Measurements from ENCODE around the gene SMARCB1.

SMARCB1 gene

GRCh38 chr22:23804781-23805291 lies 18.1 kb downstream of the SMARCB1 start:
- DNase-seq = no peak

DNA sequence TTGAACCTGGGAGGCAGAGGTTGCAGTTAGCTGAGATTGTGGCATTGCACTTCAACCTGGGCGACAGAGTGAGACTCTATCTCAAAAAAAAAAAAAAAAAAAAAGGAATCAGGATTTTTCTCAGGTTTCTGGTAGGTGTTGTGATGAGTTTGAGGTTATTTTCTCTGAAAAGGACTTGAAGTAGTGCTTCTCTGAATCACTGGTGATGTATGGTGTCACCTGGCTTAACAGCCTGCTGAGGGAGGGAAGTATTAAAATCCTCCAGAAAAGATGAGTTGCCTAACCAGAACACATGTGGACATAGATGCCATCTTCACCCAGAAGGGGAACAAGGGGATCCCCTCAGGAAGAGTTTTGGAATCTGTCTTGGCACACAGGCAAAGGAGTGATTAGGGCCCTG lies 20.1 kb downstream of the SMARCB1 start:
- no peak for DNase-seq

DNA sequence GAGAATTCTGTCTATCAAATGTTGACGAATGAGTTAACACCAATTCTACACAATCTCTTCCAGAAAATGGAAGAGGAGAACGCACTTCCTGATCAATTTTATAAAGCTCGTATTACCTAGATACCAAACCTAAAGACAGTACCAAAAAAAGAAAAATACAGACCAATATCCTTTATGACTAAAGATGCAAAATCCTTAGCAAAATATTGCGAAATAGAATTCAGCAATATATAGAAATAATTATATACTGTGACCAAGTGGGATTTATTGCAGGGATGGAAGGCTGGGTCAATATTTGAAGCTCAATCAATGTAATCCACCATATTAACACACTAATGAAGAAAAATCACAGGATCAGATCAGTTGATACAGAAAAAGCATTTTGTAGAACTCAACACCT lies 25.6 kb downstream of the SMARCB1 start:
- DNase-seq = no peak

DNA sequence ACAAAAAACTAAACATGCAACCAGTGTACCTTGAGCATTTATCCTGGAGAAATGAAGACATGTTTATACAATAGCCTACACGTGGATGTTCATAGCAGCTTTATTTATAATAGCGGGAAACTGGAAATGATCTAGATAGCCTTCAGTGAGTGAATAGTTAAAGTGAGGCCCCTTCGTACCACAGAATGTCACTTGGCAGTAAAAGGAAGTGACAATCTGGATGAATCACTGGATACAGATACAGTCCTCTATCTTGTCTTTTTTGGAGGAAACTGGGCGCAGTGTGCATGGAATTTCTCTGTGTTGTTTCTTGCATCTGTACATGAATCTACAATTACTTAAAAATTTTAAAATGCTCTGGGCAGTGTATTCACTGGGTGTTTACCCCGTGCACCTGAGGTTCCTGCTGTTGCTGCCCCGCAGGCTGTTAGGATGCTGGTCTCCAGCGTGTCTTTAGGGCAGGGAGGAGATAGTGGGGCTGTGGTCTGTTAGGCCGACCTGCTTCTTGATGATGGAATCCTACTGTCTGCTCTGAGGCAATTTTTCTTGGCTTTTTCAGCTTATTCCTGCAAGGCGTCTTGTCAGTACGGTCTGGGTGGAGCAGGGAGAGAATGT lies 28.9 kb downstream of the SMARCB1 start:
- DNase-seq = no peak

- DNase-seq = no peak
Measured at GRCh38 chr22:23816156-23816976, 29.6 kb downstream of the SMARCB1 start.

GRCh38 chr22:23817146-23817545 lies 30.4 kb downstream of the SMARCB1 start:
- no peak for DNase-seq

DNA sequence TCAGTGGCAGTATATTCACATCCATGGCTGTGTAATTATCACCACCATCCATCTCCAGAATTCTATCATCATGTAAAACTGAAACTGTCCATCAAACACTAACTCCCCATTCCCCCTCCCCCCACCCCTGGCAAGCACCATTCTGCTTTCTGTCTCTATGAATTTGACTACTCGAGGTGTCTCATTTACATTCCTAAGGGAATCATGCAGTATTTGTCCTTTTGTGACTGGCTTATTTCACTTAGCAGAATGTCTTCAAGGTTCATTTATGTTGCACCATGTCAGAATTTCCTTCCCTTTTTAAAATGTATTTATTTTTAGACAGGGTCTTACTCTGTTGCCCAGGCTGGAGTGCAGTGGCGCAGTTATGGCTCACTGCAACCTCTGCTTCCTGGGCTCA lies 31.8 kb downstream of the SMARCB1 start:
- no peak for DNase-seq

GRCh38 chr22:23820748-23821211 lies 34.0 kb downstream of the SMARCB1 start:
- no peak for DNase-seq

DNA sequence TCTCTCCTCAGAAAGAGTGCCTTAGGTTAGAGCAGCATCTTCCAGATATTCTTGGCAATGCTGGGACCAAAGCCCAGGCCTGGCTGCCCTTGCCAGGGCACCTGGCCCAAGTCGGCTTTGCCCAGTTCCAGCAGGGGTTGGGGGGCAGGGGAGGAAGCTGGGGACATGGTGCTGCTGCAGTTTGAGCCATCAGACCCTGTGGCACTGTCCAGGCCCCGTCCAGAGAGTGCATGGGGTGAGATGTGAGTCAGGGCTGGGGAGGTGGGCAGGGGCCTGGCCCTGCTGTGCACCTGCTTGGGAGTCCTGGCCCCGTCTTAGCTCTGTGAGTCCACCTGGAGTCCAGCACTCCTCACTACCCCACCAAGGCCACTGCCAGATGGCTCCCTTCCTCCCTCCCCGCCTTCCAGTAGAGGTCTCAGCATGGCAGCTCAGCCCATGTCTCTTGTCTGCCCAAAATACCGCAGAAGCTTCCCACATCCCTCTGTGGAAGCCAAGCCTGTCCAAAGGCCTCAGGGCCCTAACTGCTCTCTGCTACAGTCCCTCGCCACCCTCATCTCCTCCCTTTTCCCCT lies 35.4 kb downstream of the SMARCB1 start:
- DNase-seq = no peak

DNA sequence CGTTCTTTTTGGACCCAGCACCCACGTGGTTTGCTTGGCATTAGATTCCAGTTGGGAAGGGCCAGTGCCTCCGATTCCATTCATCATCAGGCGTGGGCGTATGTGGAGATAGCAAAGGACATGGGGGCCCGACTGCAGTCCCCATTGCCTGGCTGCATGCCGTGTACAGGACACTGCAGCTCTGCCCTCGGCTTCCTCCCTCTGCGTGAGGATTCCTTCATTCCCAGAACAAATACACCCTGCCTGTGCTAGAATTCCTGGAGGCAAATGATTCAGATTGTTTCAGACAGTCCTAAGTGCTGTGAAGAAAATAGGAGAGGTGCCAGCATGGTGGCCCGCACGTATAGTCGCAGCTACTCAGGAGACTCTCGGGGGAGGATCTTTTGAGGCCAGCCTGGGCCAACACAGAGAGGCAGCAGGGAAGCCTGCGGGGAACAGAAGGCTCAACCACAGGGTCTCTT lies 36.6 kb downstream of the SMARCB1 start:
- no peak for DNase-seq

- DNase-seq = no peak
Measured at GRCh38 chr22:23824476-23825245, 37.9 kb downstream of the SMARCB1 start.

DNA sequence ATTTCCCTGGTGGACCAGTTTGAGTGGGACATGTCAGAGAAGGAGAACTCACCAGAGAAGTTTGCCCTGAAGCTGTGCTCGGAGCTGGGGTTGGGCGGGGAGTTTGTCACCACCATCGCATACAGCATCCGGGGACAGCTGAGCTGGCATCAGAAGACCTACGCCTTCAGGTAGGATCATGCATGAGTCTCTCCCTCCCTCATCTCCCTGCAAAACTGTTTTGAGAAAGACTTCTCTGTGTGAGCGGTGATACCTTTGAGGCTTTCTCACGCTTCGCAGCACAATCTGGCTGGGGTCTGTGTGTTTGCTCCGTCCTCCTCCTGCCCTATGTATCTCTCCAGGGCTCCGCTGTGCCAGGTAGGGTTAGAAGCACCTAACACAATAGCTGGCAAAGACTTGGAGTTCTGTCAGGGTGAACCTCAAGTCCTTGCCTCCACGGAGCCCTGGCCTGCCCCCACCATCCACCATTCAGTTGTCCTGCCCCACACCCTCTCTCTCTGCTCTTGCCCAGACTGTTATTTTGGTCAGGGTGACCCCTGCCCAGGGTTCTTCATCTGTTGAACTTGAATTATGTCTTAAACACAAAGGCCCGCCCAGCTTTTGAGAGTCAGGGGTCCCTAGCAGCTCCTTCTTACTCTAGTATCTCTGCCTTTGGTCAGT lies 38.6 kb downstream of the SMARCB1 start:
- no peak for DNase-seq

- DNase-seq = no peak
Measured at GRCh38 chr22:23826510-23827350, 40.0 kb downstream of the SMARCB1 start.

- no peak for DNase-seq
Measured at GRCh38 chr22:23827351-23827995, 40.7 kb downstream of the SMARCB1 start.

DNA sequence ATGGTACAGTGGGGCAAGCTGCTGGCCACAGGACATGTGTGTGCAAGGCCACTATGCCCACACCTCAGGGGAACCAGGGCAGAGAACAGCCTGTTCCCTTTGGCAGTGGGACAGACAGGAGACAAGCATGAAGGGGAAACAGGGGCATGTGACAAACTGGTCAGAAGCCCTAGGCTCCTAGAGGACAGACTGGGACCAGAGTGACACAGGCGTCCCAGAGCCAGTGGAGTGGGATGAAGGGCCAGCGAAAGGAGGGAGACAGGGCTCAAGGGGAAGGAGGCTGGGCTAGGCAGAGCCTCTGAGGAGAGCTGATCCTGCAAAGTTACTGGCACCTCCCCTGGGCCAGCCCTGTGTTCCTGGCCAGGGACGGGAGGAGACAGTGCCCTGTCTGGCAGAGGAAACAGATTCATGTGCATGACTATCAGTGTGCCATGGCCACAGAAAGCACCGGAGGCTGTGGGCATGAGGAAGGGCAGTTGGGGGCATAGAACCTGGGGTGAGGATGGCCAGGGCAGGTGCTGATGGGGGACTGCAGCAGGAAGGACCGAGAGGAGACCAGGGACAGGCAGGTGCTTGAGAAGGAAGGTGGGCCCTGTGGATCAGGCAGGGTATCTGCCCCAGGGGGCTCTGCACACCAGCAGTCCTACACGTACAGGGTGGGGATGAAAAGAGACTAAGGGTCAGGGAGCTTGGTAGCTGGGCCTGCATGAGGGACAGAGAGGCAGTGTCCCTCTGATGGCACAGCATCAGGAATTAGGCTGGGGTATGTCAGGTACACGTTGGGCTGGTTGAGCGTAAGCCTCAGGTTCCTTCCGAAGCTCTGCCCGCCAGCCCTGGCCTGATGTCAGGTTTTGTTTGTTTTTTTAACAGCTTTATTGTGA lies 42.3 kb downstream of the SMARCB1 start:
- DNase-seq = no peak

DNA sequence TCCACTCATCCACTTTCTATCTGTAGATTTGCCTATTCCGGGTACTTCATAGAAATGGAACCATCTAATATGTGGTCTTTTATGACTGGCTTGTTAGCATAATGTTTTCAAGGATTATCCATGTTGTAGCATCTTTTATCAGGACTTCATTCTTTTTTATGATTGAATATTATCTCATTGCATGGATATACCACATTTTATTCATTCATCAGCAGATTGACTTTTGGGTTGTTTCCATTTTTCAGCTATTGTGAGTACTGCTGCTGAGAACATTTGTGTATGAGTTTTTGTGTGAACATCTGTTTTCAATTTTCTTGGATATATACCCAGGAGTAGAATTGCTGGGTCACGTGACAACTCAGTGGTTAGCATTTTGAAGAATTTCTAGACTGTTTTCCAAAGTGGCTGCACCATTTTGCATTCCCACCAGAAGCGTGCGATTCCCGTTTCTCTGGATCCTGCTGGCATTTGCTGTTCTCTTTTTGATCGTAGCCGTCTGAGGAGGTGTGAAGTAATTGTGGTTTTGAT lies 43.1 kb downstream of the SMARCB1 start:
- no peak for DNase-seq

GRCh38 chr22:23831261-23831660 lies 44.5 kb downstream of the SMARCB1 start:
- DNase-seq = no peak

GRCh38 chr22:23831781-23832180 lies 45.0 kb downstream of the SMARCB1 start:
- DNase-seq = no peak

DNA sequence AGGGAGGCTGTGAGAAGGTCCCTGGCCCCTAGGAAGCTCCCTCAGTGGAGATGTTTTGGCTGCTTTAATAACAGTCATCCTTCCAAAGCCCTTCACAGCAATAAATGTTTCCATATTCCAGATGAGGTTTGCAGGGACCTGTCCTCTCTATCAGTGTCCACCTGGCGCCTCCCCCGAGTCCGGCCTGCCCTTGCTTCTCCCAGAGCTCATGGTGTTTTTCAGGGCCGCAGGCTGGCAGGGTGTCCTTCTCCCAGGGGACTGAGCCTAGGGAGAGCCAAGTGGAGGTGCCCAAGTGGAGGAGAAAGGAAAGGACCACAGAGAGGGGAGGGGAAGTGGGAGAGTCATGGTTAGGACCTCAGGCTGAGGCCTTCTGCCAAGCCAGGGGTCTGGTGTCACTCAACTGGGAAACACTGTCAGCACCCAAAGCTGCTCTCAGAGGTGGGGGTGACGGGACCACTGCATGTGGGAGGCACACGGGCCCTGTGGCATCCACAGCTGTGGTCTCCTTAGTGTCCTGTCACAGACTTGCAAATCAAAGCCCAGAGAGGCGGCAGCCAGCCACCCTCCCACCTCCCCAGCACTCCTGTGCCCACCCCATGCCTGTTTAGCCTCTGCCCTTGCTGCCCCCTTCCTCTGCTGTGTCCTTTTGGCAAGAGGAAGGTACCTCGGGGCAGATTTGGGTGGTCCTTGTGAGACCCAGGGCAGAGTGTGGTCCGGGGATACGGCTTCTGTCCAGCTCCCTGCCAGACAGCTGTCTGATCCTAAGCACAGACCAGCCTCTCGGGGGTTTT lies 45.7 kb downstream of the SMARCB1 start:
- no peak for DNase-seq
